Endometrial microvascular endothelial cells (primary cell): ENCODE results near the gene OSCP1. TPM values are rescaled to one million over a fixed set of nuclear protein-coding genes. Genes with fewer than 3 reads are reported as not detected.

Source experiments
- in situ Hi-C: cut with HindIII; loops from 2 replicates; pipeline ENCODE4 v1.10.0; 2017; ENCODE audit warnings: low sequenced_read_pairs, low pct_unique_long_range_greater_than_20kb; ENCODE audit errors: inconsistent ontology term
- total RNA-seq: library from RNA; depleted of rRNA; stranded (reverse); fragments of >200 nt; gene quantifications from one replicate; pipeline ENCODE4 v1.2.3, GENCODE V29; 2015; ENCODE audit errors: inconsistent ontology term

Gene OSCP1
- total RNA-seq, 1 donor from 2014 or later = 7.9 TPM

- in situ Hi-C loops = no loop called here
Measured at GRCh38 chr1:36417931-36418330, 32.3 kb downstream of the OSCP1 start.

DNA sequence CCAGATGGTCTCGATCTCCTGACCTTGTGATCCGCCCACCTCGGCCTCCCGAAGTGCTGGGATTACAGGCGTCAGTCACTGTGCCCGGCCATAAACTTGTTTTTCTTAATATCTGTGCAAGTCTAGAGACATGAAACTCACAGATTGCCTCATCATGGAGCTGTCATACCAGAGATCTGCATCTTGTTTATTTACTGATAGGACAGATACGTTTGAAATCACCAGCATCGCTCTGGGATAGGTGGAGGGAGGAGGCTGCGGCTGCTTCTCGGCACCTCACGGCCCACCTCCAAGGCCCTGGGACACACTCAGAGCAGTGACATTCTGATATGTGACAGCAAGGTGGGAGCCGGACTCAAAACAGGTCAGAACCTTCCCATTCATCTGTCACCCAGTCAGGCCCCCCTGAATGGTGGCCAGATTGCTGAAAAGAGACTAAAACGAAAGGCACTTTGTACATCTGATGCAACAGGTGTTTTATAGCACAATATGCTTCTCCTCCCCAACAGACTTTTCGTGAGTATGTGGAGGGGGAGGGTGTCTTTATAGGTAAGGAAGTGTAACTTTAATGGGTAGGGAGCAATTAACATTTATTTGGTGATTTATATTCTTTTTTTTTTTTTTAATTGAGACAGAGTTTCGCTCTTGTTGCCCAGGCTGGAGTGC, 34.5 kb downstream of the OSCP1 start:
- in situ Hi-C loops = no loop called here

DNA sequence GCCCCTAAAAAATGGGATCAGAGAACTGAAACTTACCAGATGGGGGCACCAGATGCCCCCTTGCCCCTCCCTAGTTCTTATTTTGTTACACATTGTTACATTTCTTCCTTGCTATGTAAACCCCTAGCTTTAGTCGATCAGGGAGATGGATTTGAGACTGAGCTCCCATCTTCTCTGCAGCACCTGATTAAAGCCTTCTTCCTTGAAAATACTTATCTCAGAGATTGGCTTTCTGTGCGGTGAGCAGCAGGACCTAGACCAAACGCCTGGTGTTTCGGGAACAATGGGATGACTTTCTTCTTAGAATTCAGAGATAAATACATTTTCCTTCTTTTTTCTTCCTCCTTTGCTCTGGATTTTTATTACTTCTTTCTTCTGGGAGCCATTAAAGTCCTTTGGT, 35.9 kb downstream of the OSCP1 start:
- in situ Hi-C loops = no loop called here

- in situ Hi-C loops = no loop called here
Measured at GRCh38 chr1:36411674-36412648, 38.3 kb downstream of the OSCP1 start.

GRCh38 chr1:36408479-36408878, 41.8 kb downstream of the OSCP1 start:
- in situ Hi-C loops = no loop called here

DNA sequence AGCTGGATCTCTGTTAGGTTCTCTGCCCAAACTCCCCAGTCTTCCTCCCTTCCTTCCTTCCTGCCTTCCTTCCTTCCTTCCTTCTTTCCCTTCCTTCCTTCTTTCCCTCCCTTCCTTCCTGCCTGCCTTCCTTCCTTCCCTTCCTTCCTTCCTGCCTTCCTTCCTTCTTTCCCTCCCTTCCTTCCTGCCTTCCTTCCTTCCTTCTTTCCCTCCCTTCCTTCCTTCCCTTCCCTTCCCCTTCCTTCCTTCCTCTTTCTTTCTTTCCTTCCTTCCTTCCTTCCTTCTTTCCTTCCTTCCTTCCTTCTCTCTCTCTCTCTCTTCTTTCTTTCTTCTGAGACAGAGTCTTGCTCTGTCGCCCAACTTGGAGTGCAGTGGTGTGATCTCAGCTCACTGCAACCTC, 43.8 kb downstream of the OSCP1 start:
- in situ Hi-C loops = no loop called here

GRCh38 chr1:36402504-36402890, 47.8 kb downstream of the OSCP1 start:
- in situ Hi-C loops = no loop called here

GRCh38 chr1:36401602-36402503, 48.4 kb downstream of the OSCP1 start:
- in situ Hi-C loops = no loop called here

DNA sequence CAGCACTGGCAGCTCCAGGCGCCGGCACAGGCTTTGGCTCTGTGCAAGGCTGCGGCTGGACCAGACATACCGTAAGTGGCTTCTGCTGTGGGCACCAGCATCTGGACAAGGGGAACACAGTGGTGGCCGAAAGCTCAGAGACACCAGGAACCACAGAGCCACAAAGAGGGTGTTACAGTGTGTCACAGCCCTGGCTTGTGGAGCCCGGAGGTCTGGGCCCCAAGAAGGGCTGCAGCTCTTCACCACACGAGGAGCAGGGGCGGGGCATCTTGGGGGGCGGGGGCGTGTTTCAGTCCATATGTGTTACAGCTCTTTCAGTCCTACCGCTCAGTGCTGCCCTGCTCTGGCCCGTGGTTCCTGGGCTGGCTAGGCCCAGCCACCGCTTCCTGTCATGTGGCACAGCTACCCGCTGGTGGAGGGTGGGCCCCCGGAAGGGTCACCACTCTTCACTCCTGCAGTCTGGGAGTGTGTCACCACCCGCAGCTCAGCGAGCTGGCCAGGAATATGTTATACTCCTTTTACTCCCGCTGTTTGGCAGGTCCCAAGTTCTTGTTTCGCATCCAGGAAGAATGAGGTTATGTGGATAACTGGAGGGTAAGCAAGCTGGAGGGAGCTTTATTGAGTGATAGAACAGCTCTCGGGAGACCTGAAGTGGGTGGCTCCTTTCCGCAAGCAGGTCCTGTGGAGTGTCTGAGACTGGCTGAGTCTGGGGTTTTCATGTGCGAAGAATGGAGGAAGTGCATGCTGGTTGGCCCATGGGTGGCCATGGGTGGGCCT, 49.2 kb downstream of the OSCP1 start:
- in situ Hi-C loops = no loop called here

- in situ Hi-C loops = no loop called here
Measured at GRCh38 chr1:36400514-36400824, 49.8 kb downstream of the OSCP1 start.

GRCh38 chr1:36398370-36398977, 51.8 kb downstream of the OSCP1 start:
- in situ Hi-C loops = no loop called here

DNA sequence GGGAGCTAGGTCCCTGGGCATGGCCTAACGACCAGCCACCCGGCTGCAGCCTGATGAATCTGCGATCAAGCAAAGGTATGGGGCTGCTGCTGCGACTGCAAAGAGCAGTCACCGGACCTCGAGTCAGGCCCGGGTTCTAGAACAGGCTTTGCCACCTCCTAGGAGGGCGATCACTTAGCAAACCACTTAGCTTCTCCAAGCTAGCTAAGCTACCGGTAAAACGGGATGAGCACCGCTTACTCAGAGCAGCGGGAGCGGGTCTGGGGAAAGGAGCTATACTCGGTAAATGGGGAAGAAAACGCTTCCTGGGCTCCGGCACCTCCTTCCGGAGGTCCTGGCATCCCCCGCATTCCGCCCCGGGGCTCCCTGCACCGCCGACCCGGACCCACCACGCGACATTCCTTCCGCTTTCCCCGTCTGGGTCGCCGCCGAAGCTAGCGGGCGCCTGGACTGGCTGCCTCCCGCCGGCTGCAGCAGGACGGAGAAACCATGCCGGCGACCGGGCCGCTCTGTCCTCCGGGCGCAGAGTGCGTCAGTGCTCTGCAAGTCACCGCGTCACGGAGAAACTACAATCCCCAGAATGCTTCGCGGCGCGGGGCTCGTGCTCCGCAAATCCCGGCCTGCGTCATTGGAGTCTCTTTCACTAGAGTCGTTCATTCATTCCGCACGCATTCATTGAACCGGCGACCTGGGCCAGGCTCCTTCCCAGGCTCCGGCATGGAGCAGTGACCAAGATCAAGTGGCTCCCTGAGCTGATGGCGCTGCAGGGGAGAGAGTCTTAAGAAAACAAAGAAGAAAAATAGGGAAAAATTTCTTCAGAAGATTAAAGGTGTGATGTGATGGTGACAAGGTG, 52.6 kb downstream of the OSCP1 start, which contains the start of gene LSM10:
TSS of gene LSM10 (minus strand) at position 531 of the 853 bp plus-strand sequence. CDS start 3,779 bp downstream, outside the sequence.
- in situ Hi-C loops = no loop called here

- in situ Hi-C loops = no loop called here
Measured at GRCh38 chr1:36397083-36397377, 53.2 kb downstream of the OSCP1 start.

DNA sequence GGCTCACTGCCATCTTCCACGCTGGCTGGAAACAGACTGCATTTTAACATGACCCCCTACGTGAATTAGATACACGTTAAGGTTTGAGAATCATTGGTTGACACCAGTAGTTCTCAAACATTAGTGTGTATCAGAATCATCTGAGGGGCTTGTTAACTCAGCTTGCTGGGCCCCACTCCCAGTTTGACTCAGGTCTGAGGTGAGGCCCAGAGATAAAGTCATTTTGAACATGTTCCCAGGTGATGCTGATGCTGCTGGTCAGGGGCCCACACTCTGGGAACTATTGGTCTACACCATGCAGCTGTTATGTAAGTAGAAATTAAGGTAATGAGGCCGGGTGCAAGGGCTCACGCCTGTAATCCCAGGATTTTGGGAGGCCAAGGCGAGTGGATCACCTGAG, 53.9 kb downstream of the OSCP1 start:
- in situ Hi-C loops = no loop called here

GRCh38 chr1:36393686-36394085, 56.6 kb downstream of the OSCP1 start:
- in situ Hi-C loops = no loop called here

GRCh38 chr1:36392836-36393235, 57.4 kb downstream of the OSCP1 start:
- in situ Hi-C loops = no loop called here

GRCh38 chr1:36391271-36391670, 59.0 kb downstream of the OSCP1 start:
- in situ Hi-C loops = no loop called here
